GM10266 (cell line): ENCODE measurements around the gene DENND6B.
A peak's percentile ranks its signal among the peaks of the same experiment; 100 is the strongest.

ENCODE experiments used
- DNase-seq: peaks from one replicate; pipeline ENCODE4 v3.0.0; 2012; ENCODE audit errors: extremely low spot score
- CTCF ChIP-seq: IDR thresholded peaks from 2 replicates; pipeline ENCODE4 v1.5.1; 2012; ENCODE audit warnings: mild to moderate bottlenecking, low read depth; ENCODE audit not compliant: control insufficient read depth, insufficient read depth; ENCODE audit errors: missing control alignments

The DENND6B gene

GRCh38 chr22:50318356-50318697 lies 8.5 kb downstream of the DENND6B start:
- TF ChIP-seq CTCF, result no peak

GRCh38 chr22:50317674-50318073 lies 9.1 kb downstream of the DENND6B start:
- no peak for TF ChIP-seq CTCF
- no peak for DNase-seq

More at GRCh38 chr22:50318356-50318697, 8.5 kb downstream of the DENND6B start:
- no peak for DNase-seq

- TF ChIP-seq CTCF, result no peak
- no peak for DNase-seq
Observed at GRCh38 chr22:50317178-50317577, 9.6 kb downstream of the DENND6B start.

- DNase-seq, result no peak
- no peak for TF ChIP-seq CTCF
Observed at GRCh38 chr22:50316114-50317065, 10.4 kb downstream of the DENND6B start.

GRCh38 chr22:50315289-50316113 lies 11.3 kb downstream of the DENND6B start:
- DNase-seq, result no peak
- no peak for TF ChIP-seq CTCF

- DNase-seq, result peak; percentile 92
- no peak for TF ChIP-seq CTCF
Observed at GRCh38 chr22:50314455-50315288, 12.1 kb downstream of the DENND6B start.

- no peak for DNase-seq
Observed at GRCh38 chr22:50314081-50314454, 12.7 kb downstream of the DENND6B start.

More at GRCh38 chr22:50314081-50314454, 12.7 kb downstream of the DENND6B start:
- TF ChIP-seq CTCF, result no peak
